H9 (cell line): ENCODE results near the gene AATF. TPM values are rescaled to one million over a fixed set of nuclear protein-coding genes. Genes with fewer than 3 reads are reported as not detected.

ENCODE experiments used
- DNase-seq: peaks from one replicate; pipeline ENCODE4 v3.0.0-alpha.2; 2017
- H2AFZ ChIP-seq: one replicate; pipeline ENCODE4 v1.6.1; 2013; ENCODE audit warnings: mild to moderate bottlenecking, low read length, control low read depth, moderate library complexity
- H2AK5ac ChIP-seq: 2 replicates; pipeline ENCODE4 v1.6.1; 2013; ENCODE audit warnings: low read length, control low read depth, mixed read lengths; ENCODE audit not compliant: insufficient read length
- H2BK120ac ChIP-seq: one replicate; pipeline ENCODE4 v1.6.1; 2013; ENCODE audit warnings: low read depth, mild to moderate bottlenecking, low read length, control low read depth, inconsistent platforms; ENCODE audit not compliant: poor library complexity, severe bottlenecking
- H2BK12ac ChIP-seq: 2 replicates; pipeline ENCODE4 v1.6.1; 2013; ENCODE audit warnings: low read length, control low read depth, mixed read lengths, low read depth; ENCODE audit not compliant: insufficient read length
- H2BK15ac ChIP-seq: 2 replicates; pipeline ENCODE4 v1.6.1; 2013; ENCODE audit warnings: low read depth, low read length, control low read depth
- H2BK20ac ChIP-seq: one replicate; pipeline ENCODE4 v1.6.1; 2013; ENCODE audit warnings: low read depth, mild to moderate bottlenecking, low read length, control low read depth, inconsistent platforms; ENCODE audit not compliant: poor library complexity, severe bottlenecking
- H2BK5ac ChIP-seq: 2 replicates; pipeline ENCODE4 v1.6.1; 2013; ENCODE audit warnings: low read length, control low read depth, mixed read lengths; ENCODE audit not compliant: insufficient read length
- H3K14ac ChIP-seq: 2 replicates; pipeline ENCODE4 v1.6.1; 2013; ENCODE audit warnings: low read length, control low read depth; ENCODE audit not compliant: insufficient read depth
- H3K18ac ChIP-seq: 2 replicates; pipeline ENCODE4 v1.6.1; 2013; ENCODE audit warnings: low read depth, mild to moderate bottlenecking, mixed read lengths, low read length, control low read depth; ENCODE audit not compliant: insufficient read length
- H3K23ac ChIP-seq: 2 replicates; pipeline ENCODE4 v1.6.1; 2013; ENCODE audit warnings: low read length, control low read depth, mixed read lengths, low read depth; ENCODE audit not compliant: insufficient read length
- H3K23me2 ChIP-seq: 2 replicates; pipeline ENCODE4 v1.6.1; 2013; ENCODE audit warnings: low read depth, mild to moderate bottlenecking, mixed read lengths, low read length, control low read depth; ENCODE audit not compliant: insufficient read length, poor library complexity, severe bottlenecking
- H3K27ac ChIP-seq: 2 replicates; pipeline ENCODE4 v1.5.1; 2013; ENCODE audit warnings: low read length, control low read depth, mixed read lengths, low read depth; ENCODE audit not compliant: insufficient read length
- H3K27me3 ChIP-seq: 2 replicates; pipeline ENCODE4 v1.6.1; 2013; ENCODE audit warnings: low read length, control low read depth, inconsistent platforms; ENCODE audit not compliant: insufficient read depth
- H3K4ac ChIP-seq: 2 replicates; pipeline ENCODE4 v1.6.1; 2013; ENCODE audit warnings: low read depth, mild to moderate bottlenecking, control low read depth, inconsistent platforms, low read length, moderate library complexity
- H3K4me1 ChIP-seq: 2 replicates; pipeline ENCODE4 v1.6.1; 2013; ENCODE audit warnings: low read length, control low read depth, inconsistent platforms; ENCODE audit not compliant: insufficient read depth
- H3K4me2 ChIP-seq: 2 replicates; pipeline ENCODE4 v1.6.1; 2013; ENCODE audit warnings: low read length, control low read depth, mixed read lengths; ENCODE audit not compliant: insufficient read length, insufficient read depth
- H3K56ac ChIP-seq: 2 replicates; pipeline ENCODE4 v1.6.1; 2013; ENCODE audit warnings: low read depth, mild to moderate bottlenecking, mixed read lengths, low read length, control low read depth; ENCODE audit not compliant: insufficient read length
- H3K79me1 ChIP-seq: 2 replicates; pipeline ENCODE4 v1.6.1; 2013; ENCODE audit warnings: low read depth, mild to moderate bottlenecking, moderate library complexity, low read length, control low read depth, inconsistent platforms; ENCODE audit not compliant: insufficient read depth, poor library complexity, severe bottlenecking
- H3K79me2 ChIP-seq: 2 replicates; pipeline ENCODE4 v1.6.1; 2013; ENCODE audit warnings: low read length, control low read depth, inconsistent platforms; ENCODE audit not compliant: insufficient read depth
- H3K9ac ChIP-seq: 2 replicates; pipeline ENCODE4 v1.6.1; 2013; ENCODE audit warnings: low read length, control low read depth, mixed read lengths; ENCODE audit not compliant: insufficient read length; ENCODE audit errors: extremely low read depth
- H3K9me3 ChIP-seq: one replicate; pipeline ENCODE4 v1.6.1; 2013; ENCODE audit warnings: low read depth, low read length, inconsistent platforms; ENCODE audit not compliant: control insufficient read depth
- H3T11ph ChIP-seq: one replicate; pipeline ENCODE4 v1.6.1; 2013; ENCODE audit warnings: mild to moderate bottlenecking, low read length, control low read depth, inconsistent platforms
- H4K20me1 ChIP-seq: one replicate; pipeline ENCODE4 v1.6.1; 2013; ENCODE audit not compliant: control insufficient read depth, insufficient read length, insufficient read depth
- H4K5ac ChIP-seq: 2 replicates; pipeline ENCODE4 v1.6.1; 2013; ENCODE audit warnings: low read depth, mild to moderate bottlenecking, mixed read lengths, low read length, control low read depth; ENCODE audit not compliant: insufficient read length
- H4K8ac ChIP-seq: replicated peaks from 2 replicates; pipeline ENCODE4 v1.6.1; 2013; ENCODE audit warnings: low read length, control low read depth, mixed read lengths, low read depth; ENCODE audit not compliant: insufficient read length
- H4K91ac ChIP-seq: 2 replicates; pipeline ENCODE4 v1.6.1; 2013; ENCODE audit warnings: low read depth, mild to moderate bottlenecking, moderate library complexity, mixed read lengths, low read length, control low read depth; ENCODE audit not compliant: insufficient read length
- H3K27ac Mint-ChIP-seq, 3 experiments: 2 replicates in 2 of 3; 3 replicates in 1 of 3; pipeline ENCODE4 v1.8.0; 2020 to 2021; ENCODE audit warnings: mixed read lengths in 3 of 3, mild to moderate bottlenecking in 1 of 3, moderate library complexity in 1 of 3
- H3K27me3 Mint-ChIP-seq: 2 replicates; pipeline ENCODE4 v1.8.0; 2021; ENCODE audit warnings: low read depth, mild to moderate bottlenecking, moderate library complexity, mixed read lengths
- H3K36me3 Mint-ChIP-seq, 3 experiments: 2 replicates in 2 of 3; 3 replicates in 1 of 3; pipeline ENCODE4 v1.8.0; 2020 to 2021; ENCODE audit warnings: low read depth in 3 of 3, mixed read lengths in 3 of 3; ENCODE audit not compliant: insufficient read depth in 1 of 3
- H3K4me1 Mint-ChIP-seq, 2 experiments: 2 replicates each; pipeline ENCODE4 v1.8.0; 2020; ENCODE audit warnings: mixed read lengths in 2 of 2
- H3K4me3 Mint-ChIP-seq, 2 experiments: 2 replicates in 1 of 2; 3 replicates in 1 of 2; pipeline ENCODE4 v1.8.0; 2020 to 2021; ENCODE audit warnings: mild to moderate bottlenecking in 2 of 2, mixed read lengths in 2 of 2, moderate library complexity in 1 of 2
- H3K9me3 Mint-ChIP-seq, 2 experiments: 2 replicates in 1 of 2; 3 replicates in 1 of 2; pipeline ENCODE4 v1.8.0; 2020; ENCODE audit warnings: mild to moderate bottlenecking in 2 of 2, mixed read lengths in 2 of 2, moderate library complexity in 1 of 2
- CTCF ChIP-seq: fragments of 200-600 bp; sonication (generic); conservative IDR thresholded peaks from 3 replicates; pipeline ENCODE4 v1.8.0; 2021; ENCODE audit warnings: antibody characterized with exemption, mild to moderate bottlenecking
- whole genome bisulfite sequencing: extraction: QIAGEN DNeasy Blood & Tissue Kit; methylation state at CpG from one replicate; pipeline ENCODE4 v1.1.7; 2013; ENCODE audit warnings: missing lambda C conversion rate, low lambda C conversion rate, mixed read lengths; ENCODE audit not compliant: insufficient read length; ENCODE audit errors: extremely low coverage; 5-methylcytosine and 5-hydroxymethylcytosine counted together
- total RNA-seq: library from RNA; stranded (reverse); gene quantifications from 2 replicates; pipeline ENCODE4 v1.2.1, GENCODE V29; 2021

AATF gene
- total RNA-seq, 1 experiment from 2014 or later, result 69.6 TPM

GRCh38 chr17:37065486-37066321 lies 117.0 kb downstream of the AATF start:
- Histone ChIP-seq H3K79me2 (no peaks in the 10 kb centered on the region), H3K4me1 (peaks cover 28% of the 10 kb centered on the region), H3K4me2 (peak overlapping the region; percentile 28), H2BK15ac (no peak overlapping the region), H3K14ac (peak overlapping the region; percentile 76), H3K23me2 (peaks cover 3% of the 10 kb centered on the region), H3K9ac (no peak overlapping the region), H3K23ac (no peak overlapping the region), H2AFZ (no peak overlapping the region), H2BK5ac (no peak overlapping the region), H2AK5ac (no peak overlapping the region), H3K18ac (peak overlapping the region; percentile 59), H2BK120ac (no peak overlapping the region), H3K4ac (no peak overlapping the region), H3K27ac (no peak overlapping the region), H3T11ph (no peak overlapping the region), H2BK12ac (no peak overlapping the region), H3K9me3 (no peaks in the 10 kb centered on the region), H4K8ac (no peak overlapping the region), H3K27me3 (no peaks in the 10 kb centered on the region; the same call in 1 of the 2 replicates), H2BK20ac (no peak overlapping the region), H4K91ac (no peak overlapping the region), H4K5ac (no peak overlapping the region), H3K56ac (no peak overlapping the region), H3K79me1 (no peaks in the 10 kb centered on the region), H4K20me1 (no peaks in the 10 kb centered on the region)
- Mint-ChIP-seq H3K4me3 (peak overlapping the region; percentile 4 to 55; a peak in 2 of 5 replicates), H3K36me3 (peaks cover 4 to 25% (median 4%) of the 10 kb centered on the region in 3 experiments; a peak in 5 of 7 replicates), H3K9me3 (peaks cover 0 to 5% of the 10 kb centered on the region in 2 experiments; a peak in 3 of 5 replicates), H3K4me1 (peaks cover 69 to 76% of the 10 kb centered on the region in 2 experiments), H3K27ac (peak overlapping the region; percentile 92 to 95 (median 95); a peak in 5 of 7 replicates), H3K27me3 (no peaks in the 10 kb centered on the region; the same call in 1 of the 2 replicates)
- no CpG with 5 or more reads among the region's 23 CpGs for WGBS
- no peak for TF ChIP-seq CTCF
- peak; percentile 84 for DNase-seq
